HG03432 (cell line): ENCODE data around the gene FTCDNL1.
A peak's percentile ranks its signal among the peaks of the same experiment; 100 is the strongest.

Source experiments
- ATAC-seq: cut with Tn5 transposase; IDR thresholded peaks from one replicate; pipeline ENCODE4 v1.9.1; 2021; ENCODE audit warnings: mild to moderate bottlenecking, moderate library complexity; ENCODE audit not compliant: unreplicated experiment

Gene FTCDNL1

GRCh38 chr2:199850718-199851500, at the start of gene FTCDNL1:
Gene FTCDNL1 (minus strand): TSS chr2:199851192. CDS start chr2:199848962, 2,230 bp downstream.
- ATAC-seq = peak; percentile 98

GRCh38 chr2:199896617-199897016, 45.6 kb upstream of the FTCDNL1 start:
- ATAC-seq = no peak

DNA sequence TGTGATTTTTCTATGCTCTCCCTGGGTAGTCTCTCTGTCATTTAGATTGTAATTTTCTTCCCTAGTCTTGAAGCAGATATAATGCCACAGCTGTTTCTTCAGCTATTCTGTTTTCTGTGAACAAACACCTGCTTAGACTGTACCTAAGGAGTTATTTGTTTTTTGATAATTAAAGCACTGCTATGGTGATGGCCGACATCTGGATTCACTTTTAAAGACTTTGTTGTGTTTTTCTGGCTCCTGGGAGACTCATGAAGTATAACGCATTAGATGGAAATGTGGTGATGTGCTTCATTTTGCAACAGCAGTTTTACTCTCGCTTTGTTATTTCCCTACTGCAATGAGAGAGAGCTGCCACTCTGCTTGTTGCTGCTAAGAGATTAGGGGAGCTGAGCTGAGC, 44.4 kb upstream of the FTCDNL1 start:
- ATAC-seq = no peak

DNA sequence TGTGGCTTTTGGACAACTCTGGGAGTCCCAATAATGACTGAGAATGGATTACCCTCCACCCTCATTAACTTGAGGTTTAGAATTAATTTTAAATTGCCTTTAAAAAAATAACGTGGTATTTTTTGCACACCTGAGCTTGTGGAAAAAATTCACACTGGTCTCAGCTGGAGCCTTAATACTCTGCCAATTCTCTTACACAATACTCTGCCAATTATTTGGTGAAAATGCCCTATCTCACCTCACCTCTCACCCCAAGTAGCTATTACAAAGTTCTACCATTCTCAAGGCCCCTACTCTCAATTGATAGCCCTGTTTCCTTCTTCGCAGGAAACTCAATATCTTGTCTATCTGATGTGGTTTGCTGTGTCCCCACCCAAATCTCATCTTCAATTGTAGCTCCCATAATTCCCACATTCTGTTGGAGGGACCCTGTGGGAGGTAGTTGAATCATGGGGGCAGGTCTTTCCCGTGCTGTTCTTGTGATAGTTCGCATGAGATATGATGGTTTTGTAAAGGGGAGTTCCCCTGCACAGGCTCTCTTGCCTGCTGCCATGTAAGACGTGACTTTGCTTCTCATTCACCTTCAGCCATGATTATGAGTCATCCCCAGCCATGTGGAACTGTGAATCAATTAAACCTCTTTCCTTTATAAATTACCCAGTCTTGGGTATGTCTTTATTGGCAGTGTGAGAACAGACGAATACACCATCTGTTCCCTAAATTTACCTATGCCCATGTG, 32.7 kb upstream of the FTCDNL1 start:
- ATAC-seq = no peak

DNA sequence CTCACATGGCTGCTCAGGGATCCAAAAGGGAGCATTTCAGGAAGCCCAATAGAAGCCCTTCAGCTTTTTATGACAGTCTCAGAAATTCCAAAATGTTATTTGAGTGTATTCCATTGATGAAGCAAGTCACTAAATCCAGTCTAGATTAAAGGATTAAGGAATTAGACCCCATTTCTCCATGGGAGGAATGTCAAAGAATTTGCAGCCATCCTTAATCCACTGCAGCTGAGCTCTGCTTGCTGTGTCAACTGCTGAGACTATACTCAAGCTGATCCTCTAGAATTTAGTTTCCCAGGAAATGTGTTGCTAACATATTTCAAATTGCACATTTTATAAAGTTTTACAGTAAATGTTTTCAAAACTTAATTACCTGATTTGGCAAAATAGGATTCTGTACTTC, 31.7 kb upstream of the FTCDNL1 start:
- ATAC-seq = no peak

DNA sequence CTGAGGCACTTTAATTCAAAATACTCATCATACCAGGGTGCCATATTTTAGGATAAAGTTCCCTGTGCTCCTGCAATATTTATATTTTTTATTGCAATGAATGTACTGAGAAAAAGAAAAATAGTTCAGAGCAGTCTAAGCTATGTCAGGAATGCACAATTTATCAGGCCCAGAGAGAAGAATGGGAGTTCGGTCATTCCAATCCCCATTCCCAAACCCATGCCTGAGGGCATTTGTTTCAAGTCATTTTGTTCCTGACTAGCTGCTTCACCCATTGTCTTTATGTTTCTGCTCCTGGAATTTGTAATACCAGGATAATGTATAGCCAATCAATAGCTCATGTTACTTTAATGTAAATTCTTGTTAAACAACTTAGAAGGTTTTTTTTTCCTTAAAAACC, 24.4 kb upstream of the FTCDNL1 start:
- no peak for ATAC-seq

DNA sequence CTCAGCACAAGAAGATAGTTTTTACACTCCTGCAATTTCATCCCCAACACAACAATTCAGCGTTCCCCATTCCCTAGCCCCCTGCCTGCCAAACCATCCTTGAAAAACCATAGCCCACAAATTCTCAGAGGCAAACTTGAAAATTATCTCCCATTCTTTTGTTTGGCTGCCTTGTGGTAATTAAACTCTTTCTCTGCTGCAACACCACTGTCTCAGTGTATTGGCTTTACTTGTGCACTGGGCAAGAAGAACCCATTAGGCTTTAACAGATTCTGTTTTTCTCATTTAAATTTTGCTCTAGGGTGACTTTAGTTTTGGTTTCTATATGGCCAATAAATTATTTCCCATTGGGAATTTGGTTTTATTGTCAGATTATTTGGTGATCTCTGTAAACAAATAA, 23.2 kb upstream of the FTCDNL1 start:
- ATAC-seq = no peak

DNA sequence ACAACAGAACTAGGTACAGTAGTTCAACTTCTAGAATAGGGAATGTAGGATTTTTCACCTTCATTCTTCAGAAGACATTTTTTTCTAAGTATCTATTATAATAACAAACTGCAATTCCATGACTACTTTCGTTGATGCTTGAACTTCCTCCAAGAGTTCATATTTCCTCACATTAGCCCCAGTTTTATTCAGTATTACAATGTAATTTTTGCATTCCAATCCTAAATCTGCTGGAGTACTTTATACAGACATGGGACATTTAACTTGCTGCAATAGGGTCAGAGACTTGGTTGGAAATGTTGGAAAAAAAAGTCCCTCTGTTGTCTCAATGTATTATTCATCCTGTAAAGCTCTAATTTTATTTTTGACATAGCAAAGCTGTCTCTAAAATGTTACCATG, 19.6 kb upstream of the FTCDNL1 start:
- no peak for ATAC-seq

GRCh38 chr2:199869653-199870052, 18.7 kb upstream of the FTCDNL1 start:
- ATAC-seq = no peak

GRCh38 chr2:199869227-199869541, 18.2 kb upstream of the FTCDNL1 start:
- no peak for ATAC-seq

- ATAC-seq = no peak
These were observed 17.6 kb upstream of the FTCDNL1 start for GRCh38 chr2:199868431-199869226.

GRCh38 chr2:199865905-199866304, 14.9 kb upstream of the FTCDNL1 start:
- no peak for ATAC-seq

DNA sequence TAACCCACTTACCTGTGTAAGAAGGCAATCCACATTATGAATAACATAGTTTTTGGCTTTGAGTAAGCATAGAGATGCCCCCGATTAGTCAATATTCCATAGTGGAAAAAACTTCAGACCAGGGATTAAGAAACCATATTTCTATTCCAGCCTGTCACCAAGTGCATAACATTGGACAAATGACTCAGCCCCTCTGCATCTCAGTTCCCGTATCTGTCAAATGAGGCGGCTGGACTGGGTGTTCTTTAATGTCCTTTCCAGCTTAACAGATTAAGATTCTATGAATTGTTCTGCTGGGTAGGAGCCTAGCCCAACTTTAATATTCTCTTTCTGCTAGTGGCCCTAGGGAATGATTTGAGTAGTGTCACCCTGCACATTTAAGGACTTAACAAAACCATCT, 11.8 kb upstream of the FTCDNL1 start:
- no peak for ATAC-seq

GRCh38 chr2:199861132-199861774, 10.3 kb upstream of the FTCDNL1 start:
- ATAC-seq = no peak

GRCh38 chr2:199855812-199856211, 4.8 kb upstream of the FTCDNL1 start:
- no peak for ATAC-seq

DNA sequence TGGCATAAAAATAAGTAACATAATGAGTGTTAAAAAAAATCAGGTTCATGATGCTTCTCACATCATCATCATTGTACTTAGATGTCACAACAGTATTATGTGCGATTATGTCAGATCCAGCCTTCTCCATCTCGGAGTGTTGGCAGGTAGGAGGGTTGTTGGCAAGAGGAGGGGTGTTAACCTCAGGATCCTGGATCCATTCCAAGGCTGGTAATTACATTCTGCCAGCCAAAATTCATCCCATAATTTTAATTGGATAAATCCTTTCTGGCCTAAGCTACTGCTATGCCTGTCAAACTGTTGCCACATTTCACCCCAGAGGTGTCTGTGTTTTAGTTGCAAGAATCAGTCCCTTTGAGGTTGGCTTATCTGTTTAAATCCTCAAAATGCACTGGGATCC, 891 bp upstream of the FTCDNL1 start:
- ATAC-seq = no peak

DNA sequence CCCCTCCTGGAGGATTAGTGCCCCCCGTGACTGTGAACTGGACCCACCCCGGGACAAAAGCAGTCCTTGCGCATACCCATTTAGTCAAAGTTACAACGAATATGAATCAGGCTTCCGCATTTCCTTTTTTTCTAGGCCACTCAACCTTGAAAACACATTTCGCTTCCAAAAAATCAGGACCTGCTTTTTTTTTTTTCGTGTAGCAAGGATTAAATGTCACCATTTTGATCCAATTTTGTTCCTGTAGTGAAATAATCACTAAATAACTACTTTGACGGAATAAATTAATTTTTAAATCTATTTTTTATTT, 464 bp upstream of the FTCDNL1 start:
- no peak for ATAC-seq

DNA sequence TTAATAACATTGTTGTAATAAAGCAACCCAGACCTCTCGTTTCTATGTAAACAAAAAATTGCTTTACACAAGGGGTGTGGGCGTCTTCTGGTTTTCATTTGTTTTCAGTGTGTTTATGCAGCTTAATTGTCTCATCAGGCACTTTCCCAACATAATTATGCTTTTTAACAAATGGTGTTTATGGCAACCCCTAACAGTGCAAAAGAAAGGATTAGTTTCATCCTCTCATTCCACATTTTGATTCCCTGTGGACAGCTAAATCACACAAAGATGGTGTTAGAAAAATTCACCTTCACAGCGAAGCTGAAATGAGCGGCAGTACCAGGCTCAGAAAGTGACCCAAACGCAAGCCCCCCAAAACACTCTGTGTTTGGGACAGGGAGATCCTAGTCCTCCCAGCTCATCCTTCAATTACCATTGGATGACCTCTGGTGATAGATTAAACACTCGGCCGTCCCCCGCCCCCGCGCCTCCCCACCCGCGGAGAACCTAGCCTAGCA, 724 bp downstream of the FTCDNL1 start:
- no peak for ATAC-seq

DNA sequence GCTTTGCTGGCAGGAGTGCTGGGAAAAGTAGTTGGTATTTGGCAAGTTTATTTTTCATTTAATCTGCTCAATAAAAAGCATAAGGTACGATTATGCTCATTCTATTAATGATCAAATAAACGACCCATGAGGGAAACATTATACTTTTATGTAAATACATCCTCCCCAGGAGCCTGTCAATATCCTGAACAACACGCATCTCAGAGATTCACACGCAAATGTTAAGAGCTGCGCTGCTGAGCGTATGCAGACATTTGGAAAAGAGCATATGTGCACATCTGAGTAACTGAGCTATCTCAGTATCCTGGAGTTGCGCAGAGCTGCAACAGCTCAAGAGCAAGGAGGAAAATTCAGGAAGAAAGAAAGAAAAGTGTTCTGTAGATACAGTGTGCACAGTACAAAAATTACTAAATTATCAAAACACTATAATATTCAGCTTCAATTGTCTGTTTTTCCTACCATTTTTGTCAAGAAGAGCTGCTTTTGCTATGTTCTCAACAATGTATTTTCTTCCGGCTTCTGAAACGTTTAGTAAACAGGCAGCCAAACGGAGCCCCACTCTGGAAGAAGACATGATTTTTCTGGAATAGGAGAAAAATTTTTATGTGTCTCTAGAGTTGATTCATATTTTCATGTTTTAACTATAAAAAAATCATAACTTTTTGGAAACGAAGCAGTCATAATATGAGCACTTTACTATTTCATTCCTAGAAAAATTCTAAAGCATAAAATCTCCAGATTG, 2.4 kb downstream of the FTCDNL1 start:
- no peak for ATAC-seq

DNA sequence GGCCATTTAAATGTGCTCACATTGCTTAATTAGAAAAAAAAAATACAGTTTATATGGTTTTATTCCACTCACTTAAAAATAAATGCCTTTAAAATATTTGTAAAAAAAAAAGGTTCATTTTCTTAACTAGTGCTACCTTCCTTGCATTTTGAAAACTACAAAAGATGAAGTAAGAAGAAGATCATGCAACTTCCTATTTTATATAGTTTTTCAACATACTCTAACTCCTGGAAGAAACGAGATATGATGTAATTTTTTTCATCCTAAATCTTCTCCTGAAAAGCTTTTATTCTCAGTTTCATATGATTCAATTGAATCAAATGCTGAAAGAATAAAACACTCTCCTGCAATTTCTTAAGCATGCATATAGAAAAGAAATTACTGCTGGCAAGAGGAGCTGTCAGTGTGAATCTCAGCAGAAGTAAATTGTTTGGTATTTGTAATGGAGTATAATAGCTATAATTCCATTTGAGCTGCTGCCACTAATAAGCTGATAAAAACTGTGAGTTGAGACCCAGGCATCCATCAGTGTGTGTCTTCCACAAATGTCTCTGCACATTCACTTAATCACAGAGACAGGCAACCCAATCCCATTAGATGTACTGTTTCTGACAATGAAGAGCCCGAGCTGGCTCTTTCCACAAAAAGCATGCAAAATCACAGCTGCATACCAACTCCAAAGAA, 3.7 kb downstream of the FTCDNL1 start:
- ATAC-seq = no peak
